ENCODE results near the gene PHACTR1.

The PHACTR1 gene

DNA sequence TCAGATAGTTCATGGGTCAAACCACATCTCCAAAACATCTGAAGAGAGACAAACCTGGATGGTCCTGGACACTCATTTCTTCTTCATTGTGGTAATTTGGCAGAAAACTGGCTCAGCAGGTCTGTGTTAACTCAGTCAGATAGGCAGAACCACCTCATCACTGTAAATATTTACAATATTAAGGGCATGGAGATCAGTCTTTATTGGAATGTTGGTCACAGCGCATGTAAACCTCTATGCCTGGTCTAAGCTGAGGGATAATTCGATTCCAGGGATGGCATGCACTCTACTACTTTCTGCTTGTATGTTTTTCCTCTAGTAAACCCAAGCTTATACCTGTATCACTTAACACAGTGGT lies 615.8 kb downstream of the PHACTR1 start:
- no peaks in the 10 kb centered on the region for H3K9me2 ChIP-seq (ENCODE audit: low read depth, low read length)
- H3K79me2 ChIP-seq (ENCODE audit: insufficient read depth, low read length), result no peaks in the 10 kb centered on the region
- no peak overlapping the region for H3K4me2 ChIP-seq (ENCODE audit: low read length)
- H3K27me3 ChIP-seq (ENCODE audit: insufficient read depth, low read length), result no peaks in the 10 kb centered on the region
- no peak overlapping the region for H2AFZ ChIP-seq (ENCODE audit: low read length)
- peaks cover 19% of the 10 kb centered on the region for H3K4me1 ChIP-seq (ENCODE audit: insufficient read depth, low read length, severe bottlenecking)
- H3K27ac ChIP-seq (ENCODE audit: low read depth, low read length, poor library complexity, severe bottlenecking), result no peak overlapping the region
- no peaks in the 10 kb centered on the region for H3K9me3 ChIP-seq (ENCODE audit: low read length)
- no peak overlapping the region for H3K4me3 ChIP-seq (ENCODE audit: low read depth, low read length, poor library complexity, severe bottlenecking)
- H3K9ac ChIP-seq (ENCODE audit: low read length), result no peak overlapping the region
- no peaks in the 10 kb centered on the region for H3K36me3 ChIP-seq (ENCODE audit: insufficient read depth, low read length)
- no peaks in the 10 kb centered on the region for H4K20me1 ChIP-seq (ENCODE audit: insufficient read depth, low read length)
- no peak for TF ChIP-seq CTCF (IDR thresholded peaks at IDR 0.05; ENCODE audit: low read length)
- TF ChIP-seq EZH2 (IDR thresholded peaks at IDR 0.05; ENCODE audit: borderline replicate concordance, low read length), result no peak
- H3F3A ChIP-seq (ENCODE audit: insufficient read depth, low read length), result 0 out of 2 replicates have a peak, but pooled peaks cover 3% of the 10 kb centered on the region

DNA sequence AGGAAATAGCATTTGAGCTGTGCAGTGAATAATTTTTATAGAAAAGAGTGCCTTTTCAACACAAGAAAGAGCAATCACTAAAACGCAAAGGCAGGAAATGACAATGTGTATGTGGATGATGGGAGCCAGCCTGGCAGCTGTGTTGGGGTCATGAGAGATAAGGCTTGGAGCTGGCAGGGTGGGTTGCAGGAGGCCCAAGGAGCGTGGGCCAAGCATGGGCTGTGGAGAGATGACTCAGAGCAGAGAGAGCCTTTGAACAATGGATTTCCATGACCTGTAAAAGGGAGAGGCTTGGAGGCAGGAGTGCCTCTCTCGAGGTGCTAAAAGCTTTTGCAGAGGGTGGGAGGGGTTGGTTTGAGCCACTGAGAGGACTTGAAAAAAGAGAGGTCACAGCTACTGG lies 618.4 kb downstream of the PHACTR1 start:
- no peaks in the 10 kb centered on the region for H3K9me3 ChIP-seq (ENCODE audit: low read length)
- no peaks in the 10 kb centered on the region for H3K79me2 ChIP-seq (ENCODE audit: insufficient read depth, low read length)
- H3K4me3 ChIP-seq (ENCODE audit: low read depth, low read length, poor library complexity, severe bottlenecking), result no peak overlapping the region
- no peaks in the 10 kb centered on the region for H3K9me2 ChIP-seq (ENCODE audit: low read depth, low read length)
- H4K20me1 ChIP-seq (ENCODE audit: insufficient read depth, low read length), result no peaks in the 10 kb centered on the region
- 0 out of 2 replicates have a peak, but pooled peaks cover 3% of the 10 kb centered on the region for H3F3A ChIP-seq (ENCODE audit: insufficient read depth, low read length)
- no peak overlapping the region for H3K27ac ChIP-seq (ENCODE audit: low read depth, low read length, poor library complexity, severe bottlenecking)
- H3K4me1 ChIP-seq (ENCODE audit: insufficient read depth, low read length, severe bottlenecking), result peaks cover 5% of the 10 kb centered on the region
- TF ChIP-seq EZH2 (IDR thresholded peaks at IDR 0.05; ENCODE audit: borderline replicate concordance, low read length) (no peak), CTCF (IDR thresholded peaks at IDR 0.05; ENCODE audit: low read length) (no peak)
- H2AFZ ChIP-seq (ENCODE audit: low read length), result no peak overlapping the region
- H3K4me2 ChIP-seq (ENCODE audit: low read length), result no peak overlapping the region
- H3K27me3 ChIP-seq (ENCODE audit: insufficient read depth, low read length), result no peaks in the 10 kb centered on the region
- no peak overlapping the region for H3K9ac ChIP-seq (ENCODE audit: low read length)
- H3K36me3 ChIP-seq (ENCODE audit: insufficient read depth, low read length), result no peaks in the 10 kb centered on the region

GRCh38 chr6:13336553-13336952 lies 620.0 kb downstream of the PHACTR1 start:
- H3K4me2 ChIP-seq (ENCODE audit: low read length), result no peak overlapping the region; the same call in 1 of the 2 replicates
- H3K27ac ChIP-seq (ENCODE audit: low read depth, low read length, poor library complexity, severe bottlenecking), result no peak overlapping the region

More at GRCh38 chr6:13336553-13336952, 620.0 kb downstream of the PHACTR1 start:
- Histone ChIP-seq H3K9ac (ENCODE audit: low read length) (no peak overlapping the region), H3F3A (ENCODE audit: insufficient read depth, low read length) (no peaks in the 10 kb centered on the region), H3K9me3 (ENCODE audit: low read length) (no peaks in the 10 kb centered on the region; the same call in 1 of the 2 replicates), H3K4me3 (ENCODE audit: low read depth, low read length, poor library complexity, severe bottlenecking) (no peak overlapping the region), H3K79me2 (ENCODE audit: insufficient read depth, low read length) (no peaks in the 10 kb centered on the region), H3K4me1 (ENCODE audit: insufficient read depth, low read length, severe bottlenecking) (peaks cover 5% of the 10 kb centered on the region), H2AFZ (ENCODE audit: low read length) (no peak overlapping the region), H3K9me2 (ENCODE audit: low read depth, low read length) (no peaks in the 10 kb centered on the region), H3K36me3 (ENCODE audit: insufficient read depth, low read length) (no peaks in the 10 kb centered on the region; the same call in 1 of the 2 replicates), H3K27me3 (ENCODE audit: insufficient read depth, low read length) (no peaks in the 10 kb centered on the region), H4K20me1 (ENCODE audit: insufficient read depth, low read length) (no peaks in the 10 kb centered on the region)
- TF ChIP-seq EZH2 (IDR thresholded peaks at IDR 0.05; ENCODE audit: borderline replicate concordance, low read length), result no peak
- TF ChIP-seq CTCF (IDR thresholded peaks at IDR 0.05; ENCODE audit: low read length), result peak; percentile 95

Measured in OCI-LY1 (cell line).